GM18520 (cell line): ENCODE measurements around the gene PLIN1.

Experiments
- ATAC-seq: cut with Tn5 transposase; IDR thresholded peaks from one replicate; pipeline ENCODE4 v1.9.1; 2021; ENCODE audit not compliant: unreplicated experiment

Gene PLIN1

GRCh38 chr15:89654301-89654761, 24.8 kb downstream of the PLIN1 start:
- no peak for ATAC-seq

GRCh38 chr15:89653578-89653977, 25.6 kb downstream of the PLIN1 start:
- no peak for ATAC-seq

- no peak for ATAC-seq
These were observed 26.5 kb downstream of the PLIN1 start for GRCh38 chr15:89652666-89653065.

GRCh38 chr15:89652131-89652530, 27.0 kb downstream of the PLIN1 start:
- ATAC-seq, result no peak

GRCh38 chr15:89649716-89650115, 29.5 kb downstream of the PLIN1 start:
- no peak for ATAC-seq

GRCh38 chr15:89649013-89649625, 30.0 kb downstream of the PLIN1 start:
- no peak for ATAC-seq

- no peak for ATAC-seq
These were observed 30.8 kb downstream of the PLIN1 start for GRCh38 chr15:89648106-89649012.

- no peak for ATAC-seq
These were observed 31.8 kb downstream of the PLIN1 start for GRCh38 chr15:89647191-89647851.

GRCh38 chr15:89646416-89647141, 32.6 kb downstream of the PLIN1 start:
- no peak for ATAC-seq

- ATAC-seq, result no peak
These were observed 33.5 kb downstream of the PLIN1 start for GRCh38 chr15:89645680-89646079.

- no peak for ATAC-seq
These were observed 37.1 kb downstream of the PLIN1 start for GRCh38 chr15:89642106-89642505.

GRCh38 chr15:89641053-89641452, 38.1 kb downstream of the PLIN1 start:
- no peak for ATAC-seq

- no peak for ATAC-seq
These were observed 38.9 kb downstream of the PLIN1 start for GRCh38 chr15:89640245-89640644.

GRCh38 chr15:89633585-89633984, 45.6 kb downstream of the PLIN1 start:
- ATAC-seq, result no peak

- no peak for ATAC-seq
These were observed 46.4 kb downstream of the PLIN1 start for GRCh38 chr15:89632563-89633430.

- ATAC-seq, result no peak
These were observed 47.3 kb downstream of the PLIN1 start for GRCh38 chr15:89631902-89632264.

GRCh38 chr15:89630974-89631901, 47.9 kb downstream of the PLIN1 start:
- ATAC-seq, result no peak

GRCh38 chr15:89630260-89630659, 48.9 kb downstream of the PLIN1 start:
- no peak for ATAC-seq

GRCh38 chr15:89629829-89630228, 49.3 kb downstream of the PLIN1 start:
- ATAC-seq, result no peak
